SK-N-SH (cell line): ENCODE data around the gene C9orf43. TPM values are rescaled to one million over a fixed set of nuclear protein-coding genes. Genes with fewer than 3 reads are reported as not detected.
"Not testable (repeated sequence)": the region's sequence is repeated elsewhere in the genome, so short reads cannot be mapped to it uniquely, and the experiment has no call there.

Source experiments
- CTCF ChIA-PET: fragments of 300-600, 350-600 bp; formaldehyde crosslinking; extraction: SDS; loops from one replicate; lab custom pipeline; 2021; lab: Yijun Ruan, JAX
- POLR2A ChIA-PET: fragments of 350-600 bp; sonication (Branson Sonifier 250); formaldehyde crosslinking; extraction: SDS; loops from one replicate; lab custom pipeline; 2020; ENCODE audit warnings: antibody characterized with exemption, inconsistent platforms; lab: Yijun Ruan, JAX
- DNase-seq: peaks from one replicate; pipeline ENCODE4 v3.0.0; 2012
- H2AFZ ChIP-seq: fragments of 200-600 bp; sonication (generic); 2 replicates; pipeline ENCODE4 v1.8.1; 2016; ENCODE audit warnings: antibody characterized with exemption, mild to moderate bottlenecking, low read depth
- H3F3A ChIP-seq: fragments of 200-600 bp; sonication (generic); replicated peaks from 2 replicates; pipeline ENCODE3; 2016; ENCODE audit warnings: antibody characterized with exemption, mild to moderate bottlenecking; ENCODE audit not compliant: insufficient read depth
- H3K27ac ChIP-seq, 2 experiments: fragments of 200-500 bp in 1 of 2; fragments of 200-600 bp in 1 of 2; sonication (Bioruptor generic) in 1 of 2; sonication (generic), shearing (Covaris generic) in 1 of 2; 2 replicates each; pipeline versions ENCODE4 v1.5.1 to v1.6.1; 2014 to 2016; ENCODE audit warnings: low read depth in 2 of 2, inconsistent platforms in 1 of 2, low read length in 1 of 2, mild to moderate bottlenecking in 1 of 2, mixed read lengths in 1 of 2
- H3K27me3 ChIP-seq: fragments of 200-600 bp; sonication (generic), shearing (Covaris generic); 2 replicates; pipeline ENCODE4 v1.6.1; 2016; ENCODE audit warnings: mixed run types; ENCODE audit not compliant: insufficient read depth
- H3K36me3 ChIP-seq, 2 experiments: fragments of 200-500 bp in 1 of 2; fragments of 200-600 bp in 1 of 2; sonication (Bioruptor generic) in 1 of 2; sonication (generic) in 1 of 2; replicated peaks in 1 of 2; 2 replicates each; pipeline versions ENCODE3 to v1.5.1; 2014 to 2016; ENCODE audit warnings: low read length in 1 of 2, mild to moderate bottlenecking in 1 of 2; ENCODE audit not compliant: insufficient read depth in 2 of 2, control insufficient read depth in 1 of 2
- H3K4me1 ChIP-seq, 2 experiments: fragments of 200-500 bp in 1 of 2; fragments of 200-600 bp in 1 of 2; sonication (Bioruptor generic) in 1 of 2; sonication (generic), shearing (Covaris generic) in 1 of 2; 2 replicates each; pipeline versions ENCODE4 v1.5.1 to v1.6.1; 2014 to 2016; ENCODE audit warnings: low read depth in 1 of 2, low read length in 1 of 2, mixed run types in 1 of 2; ENCODE audit not compliant: insufficient read depth in 2 of 2, control insufficient read depth in 1 of 2
- H3K4me2 ChIP-seq: fragments of 200-600 bp; sonication (generic), shearing (Covaris generic); 2 replicates; pipeline ENCODE4 v1.6.1; 2017; ENCODE audit warnings: mixed run types
- H3K4me3 ChIP-seq, 2 experiments: fragments of 200-500 bp in 1 of 2; fragments of 200-600 bp in 1 of 2; sonication (Bioruptor generic) in 1 of 2; sonication (generic), shearing (Covaris generic) in 1 of 2; 2 replicates each; pipeline versions ENCODE4 v1.5.1 to v1.8.1; 2014 to 2016; ENCODE audit warnings: low read depth in 2 of 2, inconsistent platforms in 1 of 2, low read length in 1 of 2, mild to moderate bottlenecking in 1 of 2, mixed read lengths in 1 of 2, moderate library complexity in 1 of 2
- H3K79me2 ChIP-seq: fragments of 200-600 bp; sonication (generic); 2 replicates; pipeline ENCODE4 v1.8.1; 2017; ENCODE audit warnings: mild to moderate bottlenecking; ENCODE audit not compliant: insufficient read depth
- H3K9ac ChIP-seq: fragments of 200-600 bp; sonication (generic); 2 replicates; pipeline ENCODE4 v1.6.1; 2017; ENCODE audit warnings: mixed run types
- H3K9me2 ChIP-seq: fragments of 200-600 bp; sonication (generic); 2 replicates; pipeline ENCODE4 v1.6.1; 2017; ENCODE audit warnings: mixed run types
- H3K9me3 ChIP-seq: fragments of 200-600 bp; sonication (generic); 2 replicates; pipeline ENCODE4 v1.6.1; 2017; ENCODE audit warnings: mixed run types, mild to moderate bottlenecking, moderate library complexity
- H4K20me1 ChIP-seq: fragments of 200-600 bp; sonication (generic); 2 replicates; pipeline ENCODE4 v1.6.1; 2017; ENCODE audit warnings: mild to moderate bottlenecking, mixed run types; ENCODE audit not compliant: insufficient read depth
- FOSL2 ChIP-seq: IDR thresholded peaks from 2 replicates; pipeline ENCODE4 v1.4.0; 2012; ENCODE audit warnings: low read depth, mild to moderate bottlenecking, moderate library complexity, borderline replicate concordance
- IRF3 ChIP-seq: fragments of 150-350 bp; IDR thresholded peaks from 2 replicates; pipeline ENCODE4 v1.6.1; 2016; ENCODE audit warnings: mild to moderate bottlenecking, low read depth, low read length
- JUND ChIP-seq: IDR thresholded peaks from 2 replicates; pipeline ENCODE4 v1.4.0; 2012
- NRF1 ChIP-seq: IDR thresholded peaks from 2 replicates; pipeline ENCODE4 v1.6.1; 2012; ENCODE audit warnings: low read depth, mild to moderate bottlenecking, low read length
- PBX3 ChIP-seq: IDR thresholded peaks from 2 replicates; pipeline ENCODE4; 2012
- RAD21 ChIP-seq: IDR thresholded peaks from 2 replicates; pipeline ENCODE4 v1.6.1; 2012; ENCODE audit warnings: mild to moderate bottlenecking, low read length
- RFX5 ChIP-seq: IDR thresholded peaks from 2 replicates; pipeline ENCODE4 v1.6.1; 2012; ENCODE audit warnings: mild to moderate bottlenecking, improper control_type of control experiment, low read length
- TEAD4 ChIP-seq: IDR thresholded peaks from 2 replicates; pipeline ENCODE4 v1.4.0; 2012; ENCODE audit warnings: mild to moderate bottlenecking, borderline replicate concordance; ENCODE audit not compliant: insufficient read depth
- ZBTB33 ChIP-seq: IDR thresholded peaks from 2 replicates; pipeline ENCODE4 v1.4.0; 2012; ENCODE audit warnings: low read depth, borderline replicate concordance
- WGBS: methylation state at CpG from one replicate; pipeline ENCODE4 v1.1.6; 2017; ENCODE audit warnings: low lambda C conversion rate; 5-methylcytosine and 5-hydroxymethylcytosine counted together
- polyA plus RNA-seq, 3 experiments: library from polyadenylated mRNA; depleted of rRNA; stranded (reverse); fragments of >200 nt; gene quantifications; 2 replicates each; pipeline ENCODE4 v1.2.3, GENCODE V29; 2012

Gene C9orf43
- polyA plus RNA-seq, 1 of the 3 experiments (the other 2 are of a cell fraction) = 0.58 TPM

- H3F3A ChIP-seq, H3K79me2 ChIP-seq, H3K4me2 ChIP-seq, POLR2A ChIA-PET, H3K9me2 ChIP-seq, H3K4me3 ChIP-seq, H3K27me3 ChIP-seq, H3K4me1 ChIP-seq, H2AFZ ChIP-seq, DNase-seq, H3K9me3 ChIP-seq, H4K20me1 ChIP-seq, H3K27ac ChIP-seq, H3K36me3 ChIP-seq, H3K9ac ChIP-seq: not testable (repeated sequence)
- CTCF ChIA-PET = interaction anchor here (0.8 kb wide), 1 partner anchor 57 kb away, joined by 3 read pairs; no protein-coding TSS in a partner anchor
- WGBS = 69% methylated on average over 1 of the region's 1 CpG
These were observed 27.2 kb downstream of the C9orf43 start for GRCh38 chr9:113437716-113438115.

GRCh38 chr9:113444736-113445135 is 34.2 kb downstream of the C9orf43 start:
- Histone ChIP-seq H3K4me1 (no peaks in the 10 kb centered on the region), H3K4me2 (no peak overlapping the region), H3K4me3 (no peak overlapping the region), H3K9me3 (no peaks in the 10 kb centered on the region), H3K36me3 (no peaks in the 10 kb centered on the region), H3K9me2 (no peaks in the 10 kb centered on the region), H2AFZ (no peak overlapping the region), H4K20me1 (no peaks in the 10 kb centered on the region), H3K9ac (no peak overlapping the region), H3K27me3 (no peaks in the 10 kb centered on the region), H3K27ac (no peak overlapping the region), H3F3A (no peaks in the 10 kb centered on the region), H3K79me2 (no peaks in the 10 kb centered on the region)
- 83% methylated on average over 2 of the region's 2 CpGs for WGBS
- ChIA-PET POLR2A (no interaction called here), CTCF (interaction anchor here (1.5 to 9.9 kb wide), 5 partner anchors 8 to 210 kb away, joined by 3 to 449 read pairs (median 19); partner anchors contain the start of gene ALAD)
- no peak for DNase-seq
- TF ChIP-seq IRF3 (no peak), ZBTB33 (no peak), TEAD4 (no peak), JUND (no peak), FOSL2 (no peak), RFX5 (no peak), NRF1 (no peak), PBX3 (no peak), RAD21 (no peak)
